ENCODE measurements around the gene FAM13C.

GRCh38 chr10:59373071-59373470 is 10.7 kb upstream of the FAM13C start:
- TF ChIP-seq TCF7L2 (IDR thresholded peaks at IDR 0.05; ENCODE audit: borderline replicate concordance, low read depth, low read length) = no peak
- TF ChIP-seq, protein P1, sequence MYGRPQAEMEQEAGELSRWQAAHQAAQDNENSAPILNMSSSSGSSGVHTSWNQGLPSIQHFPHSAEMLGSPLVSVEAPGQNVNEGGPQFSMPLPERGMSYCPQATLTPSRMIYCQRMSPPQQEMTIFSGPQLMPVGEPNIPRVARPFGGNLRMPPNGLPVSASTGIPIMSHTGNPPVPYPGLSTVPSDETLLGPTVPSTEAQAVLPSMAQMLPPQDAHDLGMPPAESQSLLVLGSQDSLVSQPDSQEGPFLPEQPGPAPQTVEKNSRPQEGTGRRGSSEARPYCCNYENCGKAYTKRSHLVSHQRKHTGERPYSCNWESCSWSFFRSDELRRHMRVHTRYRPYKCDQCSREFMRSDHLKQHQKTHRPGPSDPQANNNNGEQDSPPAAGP (tag by site-specific recombination; IDR thresholded peaks at IDR 0.05) = no peak

Data from HEK293 (cell line).